H1 (cell line): Measurements from ENCODE around the gene ABHD12. TPM values are rescaled to one million over a fixed set of nuclear protein-coding genes. Genes with fewer than 3 reads are reported as not detected.

ENCODE experiments used
- CTCF ChIA-PET: fragments of 300-600 bp; sonication (Branson Sonifier 250); formaldehyde crosslinking; loops from one replicate; lab custom pipeline; 2021; ENCODE audit not compliant: partially characterized antibody; lab: Charles Lee
- POLR2A ChIA-PET: fragments of 300-600 bp; sonication (Branson Sonifier 250); formaldehyde crosslinking; loops from one replicate; lab custom pipeline; 2021; ENCODE audit warnings: inconsistent platforms; ENCODE audit not compliant: partially characterized antibody; lab: Charles Lee
- DNase-seq, 2 experiments: peaks; one replicate each; pipeline versions ENCODE4 v3.0.0 to v3.0.0-alpha.2; 2010 to 2022; ENCODE audit warnings: low spot score in 2 of 2, low read depth in 1 of 2, mixed read lengths in 1 of 2
- FAIRE-seq: peaks from 2 replicates; lab custom pipeline; 2011; peaks lifted over from hg19 to GRCh38; lab: Jason Lieb, UNC
- H2AFZ ChIP-seq: 2 replicates; pipeline ENCODE4 v1.8.1; 2012; ENCODE audit warnings: low read length, inconsistent platforms
- H2AK5ac ChIP-seq: 2 replicates; pipeline ENCODE4 v1.6.1; 2013; ENCODE audit warnings: low read depth, low read length
- H2BK120ac ChIP-seq: replicated peaks from 2 replicates; pipeline ENCODE3; 2013; ENCODE audit warnings: low read depth, low read length, inconsistent platforms
- H2BK12ac ChIP-seq: 2 replicates; pipeline ENCODE4 v1.6.1; 2013; ENCODE audit warnings: low read depth, low read length
- H2BK15ac ChIP-seq: 2 replicates; pipeline ENCODE4 v1.6.1; 2013; ENCODE audit warnings: low read length
- H2BK20ac ChIP-seq: 2 replicates; pipeline ENCODE4 v1.6.1; 2013; ENCODE audit warnings: low read length
- H2BK5ac ChIP-seq: 2 replicates; pipeline ENCODE4 v1.6.1; 2013; ENCODE audit warnings: low read depth, low read length
- H3K14ac ChIP-seq: 2 replicates; pipeline ENCODE4 v1.6.1; 2013; ENCODE audit warnings: inconsistent platforms; ENCODE audit not compliant: insufficient read length
- H3K18ac ChIP-seq: 2 replicates; pipeline ENCODE4 v1.6.1; 2013; ENCODE audit warnings: low read length; ENCODE audit errors: extremely low read depth
- H3K23ac ChIP-seq: 2 replicates; pipeline ENCODE4 v1.6.1; 2013; ENCODE audit warnings: inconsistent platforms; ENCODE audit not compliant: insufficient read length
- H3K23me2 ChIP-seq: 2 replicates; pipeline ENCODE4 v1.6.1; 2013; ENCODE audit warnings: low read depth, low read length
- H3K27ac ChIP-seq: 2 replicates; pipeline ENCODE4 v1.6.1; 2011; ENCODE audit warnings: low read depth, low read length, inconsistent platforms
- H3K27me3 ChIP-seq, 4 experiments: replicated peaks in 1 of 4; 1 replicate in 1 of 4; 2 replicates in 3 of 4; pipeline versions ENCODE4 v1.6.1 to v1.8.1; 2011 to 2013; ENCODE audit warnings: low read length in 3 of 4, mild to moderate bottlenecking in 3 of 4, inconsistent platforms in 2 of 4, mixed read lengths in 2 of 4, moderate library complexity in 1 of 4; ENCODE audit not compliant: control insufficient read depth in 3 of 4, insufficient read depth in 3 of 4; ENCODE audit errors: extremely low read depth in 1 of 4
- H3K36me3 ChIP-seq, 4 experiments: 2 replicates each; pipeline versions ENCODE4 v1.6.1 to v1.8.1; 2011 to 2013; ENCODE audit warnings: mild to moderate bottlenecking in 4 of 4, low read length in 3 of 4, moderate library complexity in 2 of 4, control low read depth in 1 of 4, inconsistent platforms in 1 of 4; ENCODE audit not compliant: insufficient read depth in 4 of 4, control insufficient read depth in 2 of 4
- H3K4ac ChIP-seq: replicated peaks from 2 replicates; pipeline ENCODE3; 2013; ENCODE audit warnings: low read length, low read depth, mixed read lengths, inconsistent platforms; ENCODE audit not compliant: insufficient read length
- H3K4me1 ChIP-seq, 4 experiments: replicated peaks in 1 of 4; 1 replicate in 1 of 4; 2 replicates in 3 of 4; pipeline versions ENCODE4 v1.6.1 to v1.8.1; 2011 to 2013; ENCODE audit warnings: low read length in 3 of 4, inconsistent platforms in 2 of 4, mixed read lengths in 1 of 4; ENCODE audit not compliant: insufficient read depth in 4 of 4, control insufficient read depth in 3 of 4
- H3K4me2 ChIP-seq, 2 experiments: 2 replicates each; pipeline versions ENCODE4 v1.6.1 to v1.8.1; 2011 to 2013; ENCODE audit warnings: low read depth in 2 of 2, low read length in 2 of 2, control low read depth in 1 of 2, inconsistent platforms in 1 of 2, mild to moderate bottlenecking in 1 of 2; ENCODE audit not compliant: insufficient read depth in 1 of 2
- H3K4me3 ChIP-seq, 4 experiments: fragments of 200-600, 300-600 bp in 1 of 4; sonication (generic), shearing (Covaris generic), sonication (Bioruptor Twin) in 1 of 4; 2 replicates each; pipeline versions ENCODE4 v1.5.1 to v1.8.1; 2011 to 2016; ENCODE audit warnings: low read length in 4 of 4, low read depth in 3 of 4, control low read depth in 2 of 4, inconsistent platforms in 2 of 4, mild to moderate bottlenecking in 2 of 4, mixed read lengths in 1 of 4, moderate library complexity in 1 of 4; ENCODE audit not compliant: insufficient read depth in 2 of 4; ENCODE audit errors: extremely low read depth in 1 of 4
- H3K56ac ChIP-seq: replicated peaks from 2 replicates; pipeline ENCODE3; 2013; ENCODE audit warnings: low read depth, mild to moderate bottlenecking, mixed read lengths, low read length, inconsistent platforms; ENCODE audit not compliant: insufficient read length
- H3K79me1 ChIP-seq: 2 replicates; pipeline ENCODE4 v1.6.1; 2013; ENCODE audit warnings: low read depth, low read length, control low read depth
- H3K79me2 ChIP-seq, 2 experiments: 2 replicates each; pipeline versions ENCODE4 v1.6.1 to v1.8.1; 2012 to 2013; ENCODE audit warnings: low read length in 2 of 2, mild to moderate bottlenecking in 2 of 2, inconsistent platforms in 1 of 2; ENCODE audit not compliant: insufficient read depth in 2 of 2, control insufficient read depth in 1 of 2
- H3K9ac ChIP-seq, 4 experiments: replicated peaks in 1 of 4; 1 replicate in 1 of 4; 2 replicates in 3 of 4; pipeline versions ENCODE4 v1.6.1 to v1.8.1; 2011 to 2013; ENCODE audit warnings: low read depth in 3 of 4, low read length in 3 of 4, control low read depth in 2 of 4, mild to moderate bottlenecking in 2 of 4, moderate library complexity in 2 of 4, inconsistent platforms in 1 of 4; ENCODE audit errors: extremely low read depth in 1 of 4
- H3K9me3 ChIP-seq, 2 experiments: 2 replicates each; pipeline versions ENCODE4 v1.6.1 to v1.8.1; 2012 to 2013; ENCODE audit warnings: mild to moderate bottlenecking in 2 of 2, moderate library complexity in 2 of 2, control low read depth in 1 of 2, inconsistent platforms in 1 of 2, low read depth in 1 of 2, low read length in 1 of 2, mixed read lengths in 1 of 2; ENCODE audit not compliant: insufficient read depth in 2 of 2
- H4K20me1 ChIP-seq, 2 experiments: replicated peaks in 1 of 2; 2 replicates each; pipeline versions ENCODE3 to v1.8.1; 2011 to 2013; ENCODE audit warnings: inconsistent platforms in 2 of 2, low read length in 2 of 2, mild to moderate bottlenecking in 1 of 2; ENCODE audit not compliant: insufficient read depth in 2 of 2, control insufficient read depth in 1 of 2
- H4K5ac ChIP-seq: 2 replicates; pipeline ENCODE4 v1.6.1; 2013; ENCODE audit warnings: low read length, low read depth, mixed read lengths, inconsistent platforms; ENCODE audit not compliant: insufficient read length
- H4K8ac ChIP-seq: 2 replicates; pipeline ENCODE4 v1.8.0; 2013; ENCODE audit warnings: mild to moderate bottlenecking, moderate library complexity, low read length, inconsistent platforms; ENCODE audit not compliant: insufficient read depth; ENCODE audit errors: extremely low read depth
- H4K91ac ChIP-seq: replicated peaks from 2 replicates; pipeline ENCODE3; 2013; ENCODE audit warnings: low read length, mixed read lengths, inconsistent platforms; ENCODE audit not compliant: insufficient read length
- BRCA1 ChIP-seq: IDR thresholded peaks from 2 replicates; pipeline ENCODE4 v1.6.1; 2012; ENCODE audit warnings: low read depth, low read length, improper control_type of control experiment
- CHD2 ChIP-seq: IDR thresholded peaks from 2 replicates; pipeline ENCODE4 v1.6.1; 2012; ENCODE audit warnings: low read length, improper control_type of control experiment
- KDM5A ChIP-seq: fragments of 200-600 bp; IDR thresholded peaks from 2 replicates; pipeline ENCODE4 v1.7.1; 2012; ENCODE audit warnings: mild to moderate bottlenecking, low read length, inconsistent platforms, mixed read lengths
- PHF8 ChIP-seq: fragments of 200-600 bp; sonication (generic); conservative IDR thresholded peaks from 2 replicates; pipeline ENCODE4 v1.7.1; 2012; ENCODE audit warnings: low read depth, mild to moderate bottlenecking, inconsistent platforms, low read length, moderate library complexity
- SP2 ChIP-seq: IDR thresholded peaks from 2 replicates; pipeline ENCODE4 v1.6.1; 2012; ENCODE audit warnings: mild to moderate bottlenecking, low read length, inconsistent platforms
- SUZ12 ChIP-seq: fragments of 200-600 bp; sonication (generic); IDR thresholded peaks from 2 replicates; pipeline ENCODE4 v1.6.1; 2012; ENCODE audit warnings: mild to moderate bottlenecking, inconsistent platforms, low read length, moderate library complexity, mixed read lengths
- TAF1 ChIP-seq: IDR thresholded peaks from 2 replicates; pipeline ENCODE4 v1.6.1; 2011; ENCODE audit warnings: mild to moderate bottlenecking, low read depth, low read length
- TAF7 ChIP-seq: optimal IDR thresholded peaks from 2 replicates; pipeline ENCODE3; 2011; ENCODE audit warnings: low read depth, mild to moderate bottlenecking, inconsistent platforms, low read length, moderate library complexity, borderline replicate concordance
- TBP ChIP-seq: IDR thresholded peaks from 2 replicates; pipeline ENCODE4 v1.6.1; 2011; ENCODE audit warnings: low read depth, low read length, improper control_type of control experiment
- TEAD4 ChIP-seq: IDR thresholded peaks from 2 replicates; pipeline ENCODE4 v1.6.1; 2012; ENCODE audit warnings: low read depth, low read length, inconsistent platforms, mixed read lengths
- WGBS, 2 experiments: shearing (Covaris generic) in 1 of 2; methylation state at CpG; one replicate each; pipeline versions ENCODE4 v1.1.6 to v1.1.7; 2013 to 2015; ENCODE audit warnings: low lambda C conversion rate in 2 of 2, mixed read lengths in 2 of 2, inconsistent platforms in 1 of 2, low coverage in 1 of 2, missing lambda C conversion rate in 1 of 2; ENCODE audit not compliant: insufficient replicate concordance in 2 of 2, insufficient coverage in 1 of 2, insufficient read length in 1 of 2; ENCODE audit errors: extremely low coverage in 1 of 2, missing lambda C conversion rate in 1 of 2; 5-methylcytosine and 5-hydroxymethylcytosine counted together
- polyA plus RNA-seq, 7 experiments: library from polyadenylated mRNA; depleted of rRNA in 3 of 7; stranded (reverse) in 5 of 7; unstranded in 2 of 7; fragments of >200 nt in 5 of 7; fragments of 200-250 nt in 2 of 7; gene quantifications; 1 replicate in 5 of 7; 2 replicates in 1 of 7; 4 replicates in 1 of 7; pipeline versions ENCODE4 v1.2.1 to v1.2.3, GENCODE V29; 2011 to 2013; ENCODE audit warnings: missing spikeins in 2 of 7, mixed read lengths in 2 of 7
- total RNA-seq: library from RNA; stranded (reverse); fragmentation: NEBNext Ultra II Directional; extraction: Animal tissue kit (Norgen Biotek cat#: 25700); gene quantifications from 2 replicates; pipeline ENCODE4 v1.2.1, GENCODE V29; 2021

ABHD12 gene
- total and polyA plus RNA-seq, 2 of the 8 experiments (the other 6 are each of a cell fraction or from before 2014, with no cell fraction given), result 31.3 to 59.5 TPM

GRCh38 chr20:25316506-25317190, 74.0 kb downstream of the ABHD12 start:
- Histone ChIP-seq H4K8ac (no peak overlapping the region), H2BK20ac (no peak overlapping the region), H3K18ac (no peak overlapping the region), H3K4me2 (no peak overlapping the region), H2BK5ac (peak overlapping the region; percentile 5; the same call in 1 of the 2 replicates), H2BK12ac (no peak overlapping the region), H3K23ac (no peak overlapping the region), H3K79me1 (peaks cover 5% of the 10 kb centered on the region), H2AK5ac (no peak overlapping the region), H4K20me1 (peaks cover 0 to 14% of the 10 kb centered on the region in 2 experiments), H3K36me3 (peaks cover 0 to 7% (median 2%) of the 10 kb centered on the region in 4 experiments; a peak in 4 of 8 replicates), H4K91ac (no peak overlapping the region), H3K9ac (no peak overlapping the region), H2AFZ (no peak overlapping the region), H2BK120ac (no peak overlapping the region), H3K27ac (no peak overlapping the region), H4K5ac (no peak overlapping the region), H3K4me1 (no peaks in the 10 kb centered on the region), H3K27me3 (no peaks in the 10 kb centered on the region), H2BK15ac (no peak overlapping the region)
- POLR2A ChIA-PET, result no interaction called here
- 90% methylated on average over 11 of the region's 11 CpGs; no CpG with 5 or more reads in 1 of the 2 experiments for WGBS, 2 experiments
- DNase-seq, result no peak
- CTCF ChIA-PET, result interaction anchor here (0.7 to 5.5 kb wide), 4 partner anchors 16 to 82 kb away, joined by 3 to 42 read pairs (median 12); no protein-coding TSS in a partner anchor
- no peak for TF ChIP-seq TEAD4
- no peak for TF ChIP-seq PHF8
- TF ChIP-seq TBP, result no peak
- TF ChIP-seq TAF7, result no peak
- no peak for TF ChIP-seq CHD2
- no peak for TF ChIP-seq SUZ12
- TF ChIP-seq KDM5A, result no peak
- TF ChIP-seq BRCA1, result no peak
- TF ChIP-seq SP2, result no peak
- no peak for TF ChIP-seq TAF1
- TF ChIP-seq, all 59 proteins: peak for 0
- FAIRE-seq, result no peak
- Histone ChIP-seq H3K4ac (no peak overlapping the region), H3K79me2 (peaks cover 0 to 4% of the 10 kb centered on the region in 2 experiments; a peak in 1 of 4 replicates), H3K4me3 (no peak overlapping the region), H3K9me3 (peaks cover 0 to 4% of the 10 kb centered on the region in 2 experiments; a peak in 1 of 4 replicates), H3K56ac (no peak overlapping the region), H3K14ac (no peak overlapping the region), H3K23me2 (no peaks in the 10 kb centered on the region)
